PC-9 (cell line): ENCODE results near the gene EIF4A3. TPM values are rescaled to one million over a fixed set of nuclear protein-coding genes. Genes with fewer than 3 reads are reported as not detected.

Source experiments
- BruUV-seq: library from RNA; stranded (reverse); fragments of 400-500 nt; replicated peaks from 2 replicates; lab custom pipeline; 2021; lab: Mats Ljungman, UMichigan
- CTCF ChIA-PET: fragments of 300-600 bp; sonication (Branson Sonifier 250); formaldehyde crosslinking; loops from one replicate; lab custom pipeline; 2022; ENCODE audit warnings: antibody characterized with exemption; lab: Charles Lee
- POLR2A ChIA-PET: fragments of 300-600 bp; sonication (Branson Sonifier 250); formaldehyde crosslinking; loops from one replicate; lab custom pipeline; 2022; ENCODE audit warnings: antibody characterized with exemption; ENCODE audit not compliant: unreplicated experiment; lab: Charles Lee
- DNase-seq, 2 experiments: peaks; one replicate each; pipeline versions ENCODE4 v3.0.0 to v3.0.0-alpha.2; 2015 to 2022; ENCODE audit warnings: mixed read lengths in 1 of 2
- H2AFZ ChIP-seq: fragments of 200-600 bp; sonication (generic); 2 replicates; pipeline ENCODE4 v1.8.1; 2017; ENCODE audit warnings: antibody characterized with exemption
- H3F3A ChIP-seq: fragments of 200-600 bp; sonication (generic); 2 replicates; pipeline ENCODE4 v1.8.1; 2017; ENCODE audit warnings: antibody characterized with exemption, mild to moderate bottlenecking, low read depth; ENCODE audit not compliant: insufficient read depth
- H3K27ac ChIP-seq: fragments of 200-600 bp; sonication (generic); 2 replicates; pipeline ENCODE4 v1.6.1; 2016; ENCODE audit warnings: mixed run types
- H3K27me3 ChIP-seq: fragments of 200-600 bp; sonication (generic); 2 replicates; pipeline ENCODE4 v1.6.1; 2016; ENCODE audit warnings: low read depth, mixed run types; ENCODE audit not compliant: insufficient read depth
- H3K36me3 ChIP-seq: fragments of 200-600 bp; sonication (generic); 2 replicates; pipeline ENCODE4 v1.6.1; 2016; ENCODE audit warnings: low read depth, mixed run types
- H3K4me1 ChIP-seq: fragments of 200-600 bp; sonication (generic); replicated peaks from 2 replicates; pipeline ENCODE4 v1.6.1; 2016; ENCODE audit warnings: mixed run types; ENCODE audit not compliant: insufficient read depth
- H3K4me2 ChIP-seq: fragments of 200-600 bp; sonication (generic); 2 replicates; pipeline ENCODE4 v1.6.1; 2017; ENCODE audit warnings: mixed run types
- H3K4me3 ChIP-seq: fragments of 200-600 bp; sonication (generic); 2 replicates; pipeline ENCODE4 v1.6.1; 2016; ENCODE audit warnings: mixed run types
- H3K79me2 ChIP-seq: fragments of 200-600 bp; sonication (generic); 2 replicates; pipeline ENCODE4 v1.6.1; 2017; ENCODE audit warnings: low read depth, mixed run types
- H3K9me2 ChIP-seq: fragments of 200-600 bp; sonication (generic); 2 replicates; pipeline ENCODE4 v1.8.1; 2017; ENCODE audit warnings: mild to moderate bottlenecking; ENCODE audit not compliant: insufficient read depth
- H3K9me3 ChIP-seq: fragments of 200-600 bp; sonication (generic); 2 replicates; pipeline ENCODE4 v1.8.1; 2016; ENCODE audit warnings: low read depth; ENCODE audit not compliant: insufficient read depth
- H4K20me1 ChIP-seq: fragments of 200-600 bp; sonication (generic); 2 replicates; pipeline ENCODE4 v1.8.1; 2017; ENCODE audit not compliant: insufficient read depth
- EZH2 ChIP-seq: fragments of 200-600 bp; sonication (generic); IDR thresholded peaks from 2 replicates; pipeline ENCODE4 v1.8.0; 2017; ENCODE audit warnings: antibody characterized with exemption, low read depth
- intact Hi-C: fragments of 100-400 bp; cut with micrococcal nuclease; formaldehyde crosslinking; loops from one replicate; pipeline ENCODE4 v1.10.0; 2022; ENCODE audit not compliant: unreplicated experiment
- total RNA-seq: library from RNA; stranded (reverse); gene quantifications from 2 replicates; pipeline ENCODE4 v1.2.3, GENCODE V29; 2021
- TF ChIP-seq, protein P1 (sequence below): fragments of 200-600 bp; sonication (generic); conservative IDR thresholded peaks from 2 replicates; pipeline ENCODE4 v1.6.1; 2017; ENCODE audit warnings: mixed run types, antibody characterized with exemption, mild to moderate bottlenecking, moderate library complexity

Gene EIF4A3
- total RNA-seq, 1 experiment from 2014 or later = 114 TPM

DNA sequence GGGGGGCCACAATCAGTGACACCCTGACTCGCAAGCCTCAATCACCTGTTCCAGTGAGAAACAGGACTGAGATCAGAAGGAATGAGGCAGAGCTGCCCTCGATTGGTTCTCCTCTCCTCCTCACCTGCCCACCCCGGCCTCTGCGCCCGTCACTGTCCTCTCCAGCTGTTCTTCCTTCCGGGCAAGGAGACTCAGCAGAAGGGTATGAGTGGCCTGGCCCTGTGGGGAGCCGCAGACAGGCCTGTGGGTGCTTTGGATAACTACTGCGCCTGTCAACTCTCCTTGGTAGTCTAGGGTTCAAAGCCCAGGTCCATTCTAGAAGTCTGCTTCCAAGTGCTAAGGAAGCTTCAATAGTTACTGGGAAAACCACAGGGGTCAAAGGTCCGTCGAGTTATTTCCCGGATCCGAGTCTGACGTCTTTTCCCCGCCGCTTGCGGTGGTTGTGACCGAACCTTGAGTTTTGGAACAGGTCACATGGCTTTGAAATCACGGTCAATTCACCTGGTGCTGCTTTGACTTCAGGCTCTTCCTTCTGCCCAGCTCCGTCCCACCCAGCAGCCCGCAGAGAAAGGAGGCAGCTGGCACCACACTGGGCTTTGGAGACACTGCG is 31.2 kb upstream of the EIF4A3 start:
- Histone ChIP-seq H3K79me2 (no peaks in the 10 kb centered on the region), H3K27ac (no peak overlapping the region), H3K4me3 (no peak overlapping the region), H4K20me1 (no peaks in the 10 kb centered on the region), H3F3A (no peaks in the 10 kb centered on the region), H3K4me2 (no peak overlapping the region), H2AFZ (no peak overlapping the region), H3K9me2 (no peaks in the 10 kb centered on the region), H3K27me3 (no peaks in the 10 kb centered on the region), H3K9me3 (no peaks in the 10 kb centered on the region), H3K36me3 (no peaks in the 10 kb centered on the region), H3K4me1 (0 out of 2 replicates have a peak, but pooled peaks cover 6% of the 10 kb centered on the region)
- BruUV-seq = no TSS peak
- TF ChIP-seq, protein P1, sequence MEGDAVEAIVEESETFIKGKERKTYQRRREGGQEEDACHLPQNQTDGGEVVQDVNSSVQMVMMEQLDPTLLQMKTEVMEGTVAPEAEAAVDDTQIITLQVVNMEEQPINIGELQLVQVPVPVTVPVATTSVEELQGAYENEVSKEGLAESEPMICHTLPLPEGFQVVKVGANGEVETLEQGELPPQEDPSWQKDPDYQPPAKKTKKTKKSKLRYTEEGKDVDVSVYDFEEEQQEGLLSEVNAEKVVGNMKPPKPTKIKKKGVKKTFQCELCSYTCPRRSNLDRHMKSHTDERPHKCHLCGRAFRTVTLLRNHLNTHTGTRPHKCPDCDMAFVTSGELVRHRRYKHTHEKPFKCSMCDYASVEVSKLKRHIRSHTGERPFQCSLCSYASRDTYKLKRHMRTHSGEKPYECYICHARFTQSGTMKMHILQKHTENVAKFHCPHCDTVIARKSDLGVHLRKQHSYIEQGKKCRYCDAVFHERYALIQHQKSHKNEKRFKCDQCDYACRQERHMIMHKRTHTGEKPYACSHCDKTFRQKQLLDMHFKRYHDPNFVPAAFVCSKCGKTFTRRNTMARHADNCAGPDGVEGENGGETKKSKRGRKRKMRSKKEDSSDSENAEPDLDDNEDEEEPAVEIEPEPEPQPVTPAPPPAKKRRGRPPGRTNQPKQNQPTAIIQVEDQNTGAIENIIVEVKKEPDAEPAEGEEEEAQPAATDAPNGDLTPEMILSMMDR = no peak
- POLR2A ChIA-PET = interaction anchor here (0.6 kb wide), 1 partner anchor 1322 kb away, joined by 3 read pairs; no protein-coding TSS in a partner anchor
- no peak for DNase-seq
- CTCF ChIA-PET = no interaction called here
- intact Hi-C loops = no loop called here

- Histone ChIP-seq H3K9me3 (no peaks in the 10 kb centered on the region), H3K9me2 (no peaks in the 10 kb centered on the region), H3K27ac (no peak overlapping the region), H3K4me1 (0 out of 2 replicates have a peak, but pooled peaks cover 6% of the 10 kb centered on the region), H3K4me2 (no peak overlapping the region), H2AFZ (no peak overlapping the region), H4K20me1 (no peaks in the 10 kb centered on the region), H3F3A (no peaks in the 10 kb centered on the region), H3K36me3 (no peaks in the 10 kb centered on the region), H3K27me3 (no peaks in the 10 kb centered on the region), H3K4me3 (no peak overlapping the region), H3K79me2 (no peaks in the 10 kb centered on the region)
- no TSS peak for BruUV-seq
- TF ChIP-seq, protein P1 = no peak
- TF ChIP-seq EZH2 = no peak
- CTCF ChIA-PET = no interaction called here
- intact Hi-C loops = no loop called here
- POLR2A ChIA-PET = no interaction called here
- DNase-seq = no peak
Measured at GRCh38 chr17:80176757-80177156, 29.8 kb upstream of the EIF4A3 start.

DNA sequence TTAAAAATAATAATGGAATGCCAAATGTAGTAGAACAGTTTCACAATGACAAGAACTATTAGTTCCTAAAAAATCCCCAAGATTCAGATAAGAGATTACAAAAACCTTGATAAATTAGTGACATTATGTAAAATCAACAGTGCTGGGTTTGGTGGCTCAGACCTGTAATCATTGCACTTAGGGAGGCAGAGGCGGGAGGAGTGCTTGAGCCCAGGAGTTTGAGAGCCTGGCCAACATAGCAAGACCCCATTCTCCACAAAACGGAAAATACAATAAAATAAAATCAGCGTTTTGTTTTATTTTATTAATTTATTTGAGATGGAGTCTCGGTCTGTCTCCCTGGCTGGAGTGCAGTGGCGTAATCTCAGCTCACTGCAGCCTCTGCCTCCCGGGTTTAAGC is 27.0 kb upstream of the EIF4A3 start:
- H3K9me3 ChIP-seq = no peaks in the 10 kb centered on the region
- ChIA-PET CTCF (no interaction called here), POLR2A (no interaction called here)
- BruUV-seq = no TSS peak
- intact Hi-C loops = no loop called here
- H3F3A ChIP-seq = no peaks in the 10 kb centered on the region
- no peaks in the 10 kb centered on the region for H3K9me2 ChIP-seq
- H3K79me2 ChIP-seq = no peaks in the 10 kb centered on the region
- no peak overlapping the region for H3K4me3 ChIP-seq
- no peaks in the 10 kb centered on the region for H4K20me1 ChIP-seq
- H3K27me3 ChIP-seq = no peaks in the 10 kb centered on the region
- no peak for DNase-seq
- H3K36me3 ChIP-seq = no peaks in the 10 kb centered on the region
- no peak overlapping the region for H3K4me2 ChIP-seq
- no peak overlapping the region for H3K27ac ChIP-seq
- H3K4me1 ChIP-seq = peaks cover 18% of the 10 kb centered on the region
- H2AFZ ChIP-seq = no peak overlapping the region
- TF ChIP-seq EZH2 = no peak
- TF ChIP-seq, protein P1 = no peak
